Bone marrow (tissue), 2 donors: ENCODE data around the gene TMSB10.
A peak's percentile ranks its signal among the peaks of the same experiment; 100 is the strongest.
"Not testable (repeated sequence)": the region's sequence is repeated elsewhere in the genome, so short reads cannot be mapped to it uniquely, and the experiment has no call there.

Experiments
- DNase-seq, 2 donors: peaks; one replicate each; lab custom pipeline; 2025; lab: John Stamatoyannopoulos, UW

The TMSB10 gene

DNA sequence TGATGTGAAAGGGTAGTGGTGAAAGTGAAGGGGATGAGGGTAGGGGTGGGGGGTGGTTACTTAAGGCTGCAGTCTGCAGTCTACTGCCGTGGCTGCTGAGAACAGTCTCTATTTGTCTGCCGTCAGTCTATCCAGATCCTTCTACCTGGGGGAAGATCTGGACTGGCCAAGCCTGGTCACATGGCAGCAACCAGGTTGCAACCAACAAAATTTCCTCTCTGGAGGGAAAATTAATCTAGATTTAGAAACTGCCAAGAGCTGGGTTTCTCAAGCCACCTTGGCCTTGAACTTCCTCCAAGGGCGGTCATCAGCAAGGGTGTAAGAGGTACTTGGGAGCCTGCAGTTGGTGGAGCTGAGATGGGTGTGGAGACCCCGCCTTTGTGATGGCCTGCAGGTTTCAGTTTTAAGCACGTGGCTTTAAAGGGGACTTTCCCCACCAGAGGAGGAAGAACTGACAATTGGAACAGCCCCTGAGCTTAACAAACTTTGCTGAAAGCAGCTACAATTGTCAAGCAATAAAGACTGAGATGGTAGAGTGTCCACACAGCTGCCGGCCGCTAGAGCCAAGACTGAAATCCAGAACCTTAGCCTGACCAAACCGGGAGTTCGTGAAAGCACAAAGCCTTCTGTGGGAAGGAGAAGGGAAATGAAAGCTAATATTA is 34.1 kb downstream of the TMSB10 start:
- peak in 1 of 2 donors; percentile 27 for DNase-seq

DNA sequence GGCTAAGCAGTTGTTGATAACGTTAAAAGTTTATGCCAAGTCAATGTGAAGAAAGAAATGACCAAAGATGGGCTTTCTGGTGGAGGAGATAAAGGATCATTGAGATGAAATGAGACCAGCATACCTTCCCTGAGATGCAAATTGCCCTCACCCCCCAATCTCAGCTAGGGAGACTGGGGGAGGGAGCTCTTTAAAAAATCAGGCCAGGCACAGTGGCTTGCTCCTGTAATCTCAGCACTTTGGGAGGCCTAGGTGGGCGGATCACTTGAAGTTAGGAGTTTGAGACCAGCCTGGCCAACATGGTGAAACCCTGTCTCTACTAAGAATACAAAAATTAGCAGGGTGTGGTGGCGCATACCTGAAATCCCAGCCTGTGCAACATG is 34.6 kb downstream of the TMSB10 start:
- DNase-seq, result no peak

DNA sequence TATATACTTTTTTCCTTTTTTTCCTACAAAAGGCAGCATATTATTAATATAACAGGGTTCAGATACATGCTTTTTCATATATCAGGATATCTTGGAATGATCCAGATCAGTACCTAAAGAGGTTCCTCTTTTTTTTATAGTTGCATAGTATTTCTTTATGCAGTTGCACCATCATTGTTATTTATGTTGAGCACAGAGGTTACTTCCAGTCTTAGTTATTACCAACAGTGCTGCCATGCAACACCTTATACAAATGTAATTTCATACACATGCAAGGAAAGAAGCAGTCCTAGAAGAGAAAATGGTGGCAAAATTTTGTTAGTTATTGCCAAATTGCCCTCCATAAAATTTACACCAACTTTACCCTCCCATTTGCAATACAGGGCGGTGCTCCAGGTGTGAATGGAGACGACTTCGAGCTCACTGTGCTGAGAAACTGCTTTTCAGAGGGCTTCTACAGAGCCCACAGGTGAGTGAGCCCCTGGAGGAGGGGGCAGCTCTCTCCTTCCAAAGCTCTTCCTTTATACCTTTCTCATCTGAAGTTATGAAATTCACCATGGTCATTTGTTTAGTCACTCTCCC is 35.5 kb downstream of the TMSB10 start:
- no peak for DNase-seq

DNA sequence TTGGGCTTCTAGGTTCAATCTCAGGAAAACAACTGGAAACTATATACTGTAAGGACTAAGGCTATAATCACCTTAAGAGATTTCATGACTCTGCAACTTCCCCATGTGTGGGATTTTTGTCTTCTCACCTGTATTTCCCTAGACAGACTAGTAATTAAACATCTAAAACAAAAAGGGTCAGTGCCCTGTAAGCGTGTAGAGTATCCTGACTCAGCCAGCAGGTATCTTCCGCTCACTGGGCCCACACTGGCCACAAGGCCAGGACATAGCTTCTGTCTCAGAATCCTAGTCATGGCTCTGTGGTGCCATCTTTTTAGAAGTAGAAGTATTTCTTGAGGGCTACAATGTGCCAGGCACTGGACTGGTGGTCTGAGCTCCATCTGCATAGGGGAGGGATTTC is 36.7 kb downstream of the TMSB10 start:
- DNase-seq, result no peak

DNA sequence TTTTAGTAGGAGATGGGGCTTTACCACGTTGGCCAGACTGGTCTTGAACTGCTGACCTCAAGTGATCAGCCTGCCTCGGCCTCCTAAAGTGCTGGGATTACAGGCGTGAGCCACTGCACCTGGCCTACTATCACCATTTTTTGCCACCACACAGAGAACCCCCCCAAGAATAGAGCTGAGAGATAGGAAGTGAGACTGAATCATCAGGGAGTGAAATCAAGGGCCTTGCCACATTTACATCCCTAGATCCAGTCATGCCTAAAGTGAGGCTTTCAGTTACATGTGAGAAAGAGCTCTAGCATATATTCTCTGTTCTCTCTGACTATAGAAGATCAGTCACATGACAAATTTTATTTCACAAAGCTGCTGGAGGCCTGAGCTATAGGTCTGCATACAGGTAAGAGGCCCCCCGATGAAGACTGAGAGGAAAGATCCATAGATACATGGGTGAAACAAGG is 37.5 kb downstream of the TMSB10 start:
- peak in 1 of 2 donors; percentile 2 for DNase-seq

DNA sequence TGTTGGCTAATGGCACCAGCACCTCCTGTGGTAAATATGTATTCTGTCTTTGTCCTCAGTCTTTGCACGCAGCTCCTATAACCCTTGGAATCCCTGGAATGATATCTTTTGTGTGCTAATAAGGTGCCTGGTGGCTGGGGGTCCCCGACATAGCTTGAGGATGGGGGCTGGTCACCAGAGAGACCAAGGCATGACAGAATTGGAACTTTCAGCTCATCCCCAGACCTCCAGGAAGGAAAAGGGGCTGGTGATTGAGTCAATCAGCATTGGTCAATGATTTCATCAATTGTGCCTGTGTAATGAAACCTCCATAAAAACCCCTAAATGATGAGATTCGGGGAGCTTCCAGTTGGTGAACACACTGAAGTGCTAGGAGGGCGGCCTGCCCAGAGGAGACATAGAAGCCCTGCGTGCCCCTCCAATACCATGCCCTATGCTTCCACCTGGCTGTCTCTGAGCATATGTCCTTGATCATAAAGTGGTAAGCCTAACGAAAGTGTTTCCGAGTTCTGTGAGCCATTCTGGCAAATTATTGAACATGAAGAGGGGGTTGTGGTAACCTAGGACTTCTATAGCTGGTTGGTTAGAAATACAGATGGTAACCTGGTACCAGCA is 38.9 kb downstream of the TMSB10 start:
- no peak for DNase-seq

DNA sequence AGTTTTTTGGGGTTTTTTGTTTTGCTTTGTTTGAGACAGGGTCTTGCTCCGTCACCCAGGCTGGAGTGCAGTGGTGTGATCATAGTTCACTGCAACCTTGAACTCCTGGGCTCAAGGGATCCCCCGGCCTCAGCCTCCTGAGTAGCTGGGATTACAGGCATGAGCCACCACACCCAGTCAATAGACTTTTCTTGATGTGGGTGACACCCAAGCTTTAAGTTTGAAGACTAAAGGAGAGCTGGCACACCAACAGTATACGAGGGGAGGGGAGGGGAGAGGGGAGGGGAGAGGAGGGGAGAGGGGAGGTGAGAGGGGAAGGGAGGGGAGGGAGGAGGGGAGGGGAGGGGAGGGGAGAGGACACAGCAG is 40.4 kb downstream of the TMSB10 start:
- DNase-seq, result not testable (repeated sequence)

DNA sequence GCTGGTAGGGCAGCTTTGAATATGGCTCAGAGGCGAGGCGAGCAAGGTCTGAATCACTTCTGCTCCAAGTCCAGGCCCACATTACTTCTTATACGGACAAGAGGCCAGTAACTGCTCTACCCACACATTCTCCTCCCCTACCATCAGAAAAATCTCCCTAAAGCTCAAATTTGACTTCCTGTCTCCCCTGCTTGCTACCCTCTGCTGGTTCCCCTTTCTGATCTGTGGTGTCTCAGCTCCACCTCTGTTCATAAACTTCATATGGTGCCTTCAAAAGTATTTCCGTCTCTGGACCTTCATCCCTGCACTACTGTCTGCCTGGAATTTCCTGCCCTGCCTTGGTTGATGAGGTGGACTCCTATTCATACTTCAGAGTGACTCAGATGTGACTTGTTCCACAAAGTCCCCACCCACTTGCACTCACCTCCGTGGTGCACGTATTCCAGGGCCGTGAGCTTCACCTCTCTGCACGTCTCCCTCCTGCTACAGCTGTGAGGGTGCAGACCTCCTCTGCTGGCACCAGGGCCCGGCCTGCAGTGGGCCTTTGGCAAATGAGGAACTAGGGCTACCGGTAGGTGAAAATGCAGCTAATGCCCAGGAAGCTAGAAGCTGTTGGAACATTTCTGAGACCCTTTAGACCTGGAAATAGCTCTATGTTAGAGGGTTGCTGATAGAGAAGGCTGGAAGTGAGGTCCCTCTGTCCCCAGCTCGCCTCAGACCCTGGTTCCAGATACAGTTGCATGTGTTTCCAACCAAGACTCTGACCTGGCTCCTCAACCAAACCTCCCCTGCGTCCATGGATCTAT is 41.0 kb downstream of the TMSB10 start:
- peak; percentile 49 to 91 for DNase-seq

DNA sequence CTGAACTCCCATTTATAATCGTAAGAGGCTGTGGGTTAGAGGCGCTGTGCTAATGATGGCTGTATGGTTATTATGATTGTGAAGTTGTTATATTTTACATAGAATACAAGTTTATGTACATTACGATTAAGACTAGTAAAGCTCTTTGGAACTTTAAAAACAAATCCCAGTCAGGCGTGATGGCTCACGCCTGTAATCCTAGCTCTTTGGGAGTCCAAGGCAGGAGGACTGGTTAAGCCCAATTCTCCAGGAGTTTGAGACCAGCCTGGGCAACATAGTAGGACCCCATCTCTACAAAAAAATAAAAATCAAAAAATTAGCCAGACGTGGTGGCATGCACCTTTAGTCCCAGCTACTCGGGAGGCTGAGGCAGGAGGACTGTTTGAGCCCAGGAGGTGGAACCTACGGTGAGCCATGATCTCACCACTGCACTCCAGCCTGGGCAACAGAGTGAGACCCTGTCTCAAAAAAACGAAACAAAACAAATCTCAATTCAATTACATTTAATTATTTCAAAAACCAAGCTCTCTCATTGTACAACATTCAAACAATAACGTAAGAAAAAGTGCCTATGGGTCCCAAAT is 41.6 kb downstream of the TMSB10 start:
- DNase-seq, result no peak

DNA sequence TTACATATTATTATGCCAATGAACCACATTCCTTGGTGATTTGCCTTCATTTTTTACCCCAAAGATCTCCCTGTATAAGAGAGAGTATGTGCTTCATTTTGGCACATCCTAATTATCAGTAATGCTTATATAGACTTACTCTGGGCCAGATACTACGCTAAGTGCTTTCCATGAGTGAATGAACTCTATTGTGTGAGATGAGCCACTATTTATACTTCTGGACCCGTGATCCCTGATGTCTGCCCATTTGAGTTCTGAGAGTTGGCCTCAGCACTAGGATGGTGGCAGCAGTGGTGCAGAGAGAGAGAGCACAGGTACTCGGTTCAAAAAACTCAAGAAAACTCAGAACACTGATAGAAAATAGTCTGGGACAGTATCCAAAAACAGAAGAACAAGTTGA is 48.1 kb downstream of the TMSB10 start:
- DNase-seq, result no peak

DNA sequence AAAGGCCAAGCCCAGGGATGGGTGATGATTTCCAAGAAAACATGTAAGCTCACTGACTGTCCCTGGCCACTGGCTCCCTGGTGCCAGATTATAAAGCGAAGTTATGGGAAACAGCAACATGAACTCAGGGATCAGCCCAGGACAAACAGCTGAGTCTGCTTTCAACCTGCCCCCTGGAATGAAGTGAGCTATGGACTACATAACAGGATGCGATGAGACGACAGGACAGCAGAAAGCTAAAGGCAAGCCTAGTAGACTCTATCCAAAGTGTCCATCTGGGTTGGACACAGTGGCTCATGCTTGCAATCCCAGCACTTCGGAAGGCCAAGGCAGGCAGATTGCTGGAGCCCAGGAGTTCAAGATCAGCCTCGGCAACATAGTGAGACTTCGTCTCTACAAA is 48.9 kb downstream of the TMSB10 start:
- no peak for DNase-seq
